Non-pigmented ciliary epithelial cell (primary cell): ENCODE data around the gene NACC2.
"Not testable (repeated sequence)": the region's sequence is repeated elsewhere in the genome, so short reads cannot be mapped to it uniquely, and the experiment has no call there.

Experiments used
- DNase-seq: peaks from one replicate; pipeline ENCODE4 v3.0.0-alpha.2; 2010; ENCODE audit warnings: low read depth

The NACC2 gene

GRCh38 chr9:136045595-136046553 lies 49.2 kb downstream of the NACC2 start:
- no peak for DNase-seq

- no peak for DNase-seq
Observed at GRCh38 chr9:136044971-136045594, 50.0 kb downstream of the NACC2 start.

- DNase-seq: no peak
Observed at GRCh38 chr9:136044207-136044970, 50.7 kb downstream of the NACC2 start.

- no peak for DNase-seq
Observed at GRCh38 chr9:136043441-136043991, 51.6 kb downstream of the NACC2 start.

- DNase-seq: no peak
Observed at GRCh38 chr9:136042541-136042940, 52.5 kb downstream of the NACC2 start.

GRCh38 chr9:136040848-136041247 lies 54.2 kb downstream of the NACC2 start:
- not testable (repeated sequence) for DNase-seq

GRCh38 chr9:136039488-136039887 lies 55.6 kb downstream of the NACC2 start:
- no peak for DNase-seq

- no peak for DNase-seq
Observed at GRCh38 chr9:136036848-136037247, 58.2 kb downstream of the NACC2 start.

GRCh38 chr9:136036050-136036449 lies 59.0 kb downstream of the NACC2 start:
- no peak for DNase-seq

- DNase-seq: no peak
Observed at GRCh38 chr9:136031741-136032730, 63.1 kb downstream of the NACC2 start.

- DNase-seq: no peak
Observed at GRCh38 chr9:136031094-136031493, 64.0 kb downstream of the NACC2 start.

GRCh38 chr9:136029556-136029955 lies 65.5 kb downstream of the NACC2 start:
- DNase-seq: no peak

GRCh38 chr9:136028760-136029470 lies 66.2 kb downstream of the NACC2 start:
- DNase-seq: no peak

- DNase-seq: not testable (repeated sequence)
Observed at GRCh38 chr9:136026943-136027289, 68.2 kb downstream of the NACC2 start.

- DNase-seq: no peak
Observed at GRCh38 chr9:136026266-136026942, 68.7 kb downstream of the NACC2 start.

GRCh38 chr9:136025481-136025880 lies 69.6 kb downstream of the NACC2 start:
- DNase-seq: no peak

- no peak for DNase-seq
Observed at GRCh38 chr9:136024696-136025316, 70.3 kb downstream of the NACC2 start.

- no peak for DNase-seq
Observed at GRCh38 chr9:136024286-136024685, 70.8 kb downstream of the NACC2 start.
